ENCODE results near the gene HTR2A. TPM values are rescaled to one million over a fixed set of nuclear protein-coding genes. Genes with fewer than 3 reads are reported as not detected.

HTR2A gene
- total and polyA plus RNA-seq, 10 of the 15 experiments (the other 5 are each of a cell fraction or from before 2014, with no cell fraction given): not detected

- TF ChIP-seq ZBTB40 (IDR thresholded peaks at IDR 0.05; ENCODE audit: borderline replicate concordance): no peak
- TF ChIP-seq ZBED1 (IDR thresholded peaks at IDR 0.05; ENCODE audit: borderline replicate concordance): no peak
- no peak for TF ChIP-seq CBX3 (IDR thresholded peaks at IDR 0.05; ENCODE audit: borderline replicate concordance, low read depth)
- no peak for TF ChIP-seq ETV6 (conservative IDR thresholded peaks at IDR 0.05 in 1 of 2, IDR thresholded peaks at IDR 0.05 in 1 of 2; ENCODE audit: borderline replicate concordance in 1 of 2, low read depth in 1 of 2)
- no peak for TF ChIP-seq RELB (IDR thresholded peaks at IDR 0.05; ENCODE audit: low read depth)
- no peak for TF ChIP-seq CHD4 (IDR thresholded peaks at IDR 0.05)
- TF ChIP-seq NFYB (IDR thresholded peaks at IDR 0.05; ENCODE audit: insufficient read depth, low read depth, low read length): no peak
- no peak for TF ChIP-seq RUNX3 (IDR thresholded peaks at IDR 0.05; ENCODE audit: low read length)
- no peak for TF ChIP-seq ZNF687 (IDR thresholded peaks at IDR 0.05)
Measured at GRCh38 chr13:46925486-46925885, 28.6 kb upstream of the HTR2A start (continued).

All from GM12878 (cell line).